Measurements from ENCODE around the gene MYO5B.

GRCh38 chr18:49967636-49968313 lies 227.2 kb downstream of the MYO5B start:
- TF ChIP-seq CHD2 (IDR thresholded peaks at IDR 0.05; ENCODE audit: low read depth, low read length) (no peak), CEBPB (tag; IDR thresholded peaks at IDR 0.05) (no peak), YY1 (IDR thresholded peaks at IDR 0.05; ENCODE audit: borderline replicate concordance in 1 of 3, control insufficient read depth in 1 of 3, extremely low read depth in 1 of 3, insufficient read depth in 3 of 3, insufficient read length in 1 of 3, insufficient replicate concordance in 2 of 3, low read depth in 1 of 3, low read length in 2 of 3) (no peak)
